ENCODE data around the gene SMIM20.

The SMIM20 gene

DNA sequence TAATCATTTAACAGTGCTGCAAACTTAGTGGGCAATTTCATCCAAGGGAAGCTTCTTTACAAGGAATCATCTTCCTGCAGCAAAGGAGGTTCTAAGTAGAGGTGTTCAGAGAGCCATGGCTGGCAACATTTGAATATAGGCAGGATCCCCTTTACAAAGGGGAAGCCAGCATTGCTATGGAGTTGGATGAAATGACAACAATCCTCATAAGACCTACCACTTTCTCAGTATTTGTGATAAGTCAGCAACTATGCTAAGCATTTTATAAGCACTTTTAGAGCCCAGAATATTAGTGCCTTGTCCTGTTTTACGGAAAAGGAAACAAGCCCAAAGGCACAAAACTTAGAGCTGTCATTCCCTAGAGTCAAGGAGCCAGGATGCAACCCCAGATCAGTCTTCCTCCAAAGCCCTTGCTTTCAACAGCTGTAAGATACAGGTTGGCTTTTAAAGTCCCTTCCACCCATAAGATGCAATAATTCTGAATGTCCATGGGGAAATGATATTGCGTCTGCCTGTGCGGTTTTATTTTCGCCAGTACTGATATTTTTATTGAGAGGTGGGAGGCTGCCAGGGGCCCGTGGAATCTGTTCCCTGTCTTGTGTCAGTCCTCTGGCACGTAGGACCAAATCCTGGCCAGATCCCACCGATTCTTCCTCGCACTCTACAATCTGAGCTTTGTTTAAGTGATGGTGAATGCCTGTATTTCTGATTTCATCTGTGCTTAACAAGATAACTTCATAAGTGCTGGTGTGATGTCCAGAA, 59.1 kb downstream of the SMIM20 start:
- in situ Hi-C loops (cut with HindIII; ENCODE audit: low pct_ligation_motif_present, low pct_unique_long_range_greater_than_20kb, low sequenced_read_pairs) = no loop called here
- no peak for DNase-seq

DNA sequence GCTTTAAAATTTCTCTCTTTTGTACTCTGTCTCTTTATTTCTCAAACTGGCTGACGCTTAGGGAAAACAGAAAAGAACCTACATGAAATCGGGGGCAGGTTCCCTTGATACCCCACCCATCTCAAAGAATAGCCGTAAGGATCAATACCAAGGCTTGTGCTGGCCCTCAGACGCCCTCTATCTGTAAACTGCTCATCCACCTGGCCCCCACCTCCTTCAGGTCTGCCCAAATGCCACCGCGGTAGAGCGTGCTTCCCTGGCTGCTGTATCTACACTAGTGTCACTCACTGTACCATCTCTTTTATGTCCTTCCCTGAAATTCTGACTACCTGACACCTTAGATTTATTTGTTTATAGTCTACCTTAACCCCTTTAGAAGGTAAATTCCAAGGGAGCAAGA, 62.8 kb downstream of the SMIM20 start:
- no peak for DNase-seq
- in situ Hi-C loops (cut with HindIII; ENCODE audit: low pct_ligation_motif_present, low pct_unique_long_range_greater_than_20kb, low sequenced_read_pairs) = no loop called here

DNA sequence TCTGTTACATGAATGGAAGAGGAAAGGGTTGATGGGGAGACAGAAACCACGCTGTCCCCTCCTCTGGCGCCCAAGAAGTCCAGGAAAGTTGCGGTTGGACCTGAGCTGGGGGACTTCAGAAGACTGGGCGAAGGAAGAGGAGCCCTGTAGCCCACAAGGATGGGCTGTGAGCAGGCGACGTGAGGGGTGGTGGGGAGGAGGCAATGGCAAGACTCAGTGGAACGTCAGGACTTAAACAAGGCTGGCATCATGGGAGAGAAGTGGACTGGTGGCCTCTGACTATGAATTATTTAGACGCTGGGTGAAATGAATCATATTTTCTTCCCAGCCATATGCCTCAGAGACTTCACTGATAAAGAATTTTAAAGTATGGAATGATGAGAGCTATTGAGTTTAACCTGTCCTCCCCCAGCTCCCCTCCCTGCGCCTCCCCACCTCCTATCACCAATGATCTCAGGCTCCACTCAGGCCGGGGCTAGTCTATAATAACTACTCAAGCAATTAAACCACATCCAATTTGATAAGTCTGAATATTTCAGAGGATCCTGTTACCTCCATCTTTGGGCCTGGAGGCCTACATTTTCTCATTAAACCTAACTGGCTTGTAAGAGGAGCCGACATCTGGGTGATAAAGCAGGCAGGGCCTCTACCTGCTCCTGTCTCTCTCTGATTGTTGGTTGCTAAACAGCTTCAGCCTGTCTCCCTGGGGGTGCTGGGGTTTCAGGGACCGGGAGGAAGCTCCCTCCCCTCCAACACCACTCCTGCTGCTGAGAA, 63.6 kb downstream of the SMIM20 start:
- no peak for DNase-seq
- in situ Hi-C loops (cut with HindIII; ENCODE audit: low pct_ligation_motif_present, low pct_unique_long_range_greater_than_20kb, low sequenced_read_pairs) = no loop called here

DNA sequence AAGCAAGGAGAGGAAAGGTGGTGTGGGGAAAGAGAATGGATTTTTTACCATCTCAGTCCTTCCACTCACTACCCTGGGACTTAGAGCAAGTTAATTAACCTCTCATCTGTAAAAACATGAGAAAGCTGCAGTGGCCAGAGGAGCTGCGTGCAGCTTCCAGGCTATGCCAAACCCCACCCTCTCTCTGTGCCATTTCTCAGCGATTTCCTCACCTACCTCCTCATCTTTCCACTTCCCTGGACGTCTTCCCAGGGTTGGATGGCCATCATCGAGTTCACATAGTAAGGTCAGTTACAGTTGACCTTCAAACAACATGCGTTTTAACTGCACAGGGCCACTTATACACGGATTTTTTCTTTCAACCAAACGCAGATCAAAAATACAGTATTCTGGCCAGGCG, 64.3 kb downstream of the SMIM20 start:
- in situ Hi-C loops (cut with HindIII; ENCODE audit: low pct_ligation_motif_present, low pct_unique_long_range_greater_than_20kb, low sequenced_read_pairs) = no loop called here
- DNase-seq = no peak
